HG02610 (cell line): ENCODE data around the gene RHBDL2.
"Not testable (repeated sequence)": the region's sequence is repeated elsewhere in the genome, so short reads cannot be mapped to it uniquely, and the experiment has no call there.

Experiments
- ATAC-seq: cut with Tn5 transposase; IDR thresholded peaks from one replicate; pipeline ENCODE4 v1.9.1; 2021; ENCODE audit warnings: mild to moderate bottlenecking, moderate library complexity; ENCODE audit not compliant: unreplicated experiment

The RHBDL2 gene

DNA sequence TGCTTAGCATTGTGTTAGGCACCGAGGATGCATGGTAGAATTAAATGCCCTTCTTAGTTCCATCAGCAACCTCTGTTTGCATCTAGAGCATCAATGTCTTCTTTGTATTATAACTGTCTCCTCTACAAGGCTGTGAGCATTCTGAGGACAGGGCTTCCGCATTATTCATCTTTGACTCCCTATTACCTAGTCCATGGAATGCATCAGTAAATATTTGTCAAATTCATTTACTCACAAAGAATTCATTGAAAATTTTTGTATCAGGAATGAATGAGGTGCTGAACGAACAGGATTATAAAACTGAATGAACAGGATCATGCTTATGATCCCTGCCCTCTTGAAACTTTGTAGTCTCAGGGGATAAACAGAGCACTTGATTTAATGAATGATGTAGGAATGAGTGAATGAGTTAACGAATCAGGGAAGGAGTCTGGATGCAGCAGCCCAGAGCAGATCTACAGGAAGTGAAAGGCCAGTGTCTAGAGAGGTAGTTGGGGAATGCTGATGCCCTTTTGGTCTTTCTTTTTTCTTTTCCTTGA lies 2.8 kb downstream of the RHBDL2 start:
- ATAC-seq = no peak

DNA sequence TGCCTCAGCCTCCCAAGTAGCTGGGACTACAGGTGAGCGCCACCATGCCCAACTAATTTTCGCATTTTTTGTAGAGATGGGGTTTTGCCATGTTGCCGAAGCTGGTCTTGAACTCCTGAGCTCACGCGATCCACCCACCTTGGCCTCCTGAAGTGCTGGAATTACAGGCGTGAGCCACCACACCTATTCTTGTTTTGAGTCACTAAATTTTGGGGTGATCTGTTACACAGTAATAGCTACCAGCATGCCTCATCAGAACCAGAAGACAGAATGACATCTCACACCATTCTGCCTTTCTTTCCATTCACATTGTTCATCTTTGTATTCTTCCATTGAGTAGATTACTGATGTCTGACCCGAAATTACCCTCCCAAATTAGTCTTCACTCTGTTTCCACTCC lies 9.1 kb downstream of the RHBDL2 start:
- no peak for ATAC-seq

DNA sequence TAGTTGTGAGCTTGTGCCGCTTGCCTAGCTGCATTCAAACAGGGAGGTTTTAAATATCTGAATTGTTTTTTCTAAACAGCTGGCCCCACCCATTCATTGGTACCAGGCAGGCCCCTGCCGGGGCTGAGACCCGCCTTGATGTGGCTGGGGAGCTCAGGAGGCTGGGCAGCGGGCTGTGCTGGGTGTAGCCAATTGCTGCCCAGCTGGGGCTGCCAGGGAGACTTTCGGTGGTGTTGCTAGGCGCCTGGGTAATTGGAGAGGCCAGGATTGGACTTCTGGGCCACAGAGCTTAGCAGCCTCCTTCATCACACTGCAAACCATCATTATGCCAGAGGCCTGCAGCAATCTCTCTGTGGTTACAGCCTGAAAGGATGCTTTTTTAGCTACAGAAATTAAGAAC lies 12.2 kb downstream of the RHBDL2 start:
- no peak for ATAC-seq

DNA sequence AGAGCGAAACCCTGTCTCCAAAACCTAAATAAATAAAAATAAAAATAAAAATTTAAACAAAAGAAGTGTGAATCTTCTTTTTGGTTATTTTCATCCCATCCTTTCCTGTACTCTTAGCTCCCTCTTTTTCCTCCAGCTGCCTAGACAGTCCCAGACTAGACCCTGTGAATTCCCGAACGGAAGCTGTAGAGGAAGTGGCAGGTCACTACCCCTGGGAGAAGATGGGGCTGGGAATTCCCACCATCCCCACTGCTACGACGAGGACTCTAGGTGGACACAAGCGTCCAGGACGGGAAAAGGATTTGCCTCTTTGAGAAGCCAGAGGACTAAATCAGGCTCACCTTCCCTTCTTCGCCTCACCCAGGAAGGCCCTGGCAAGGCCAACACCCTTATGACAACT lies 12.6 kb downstream of the RHBDL2 start:
- no peak for ATAC-seq

DNA sequence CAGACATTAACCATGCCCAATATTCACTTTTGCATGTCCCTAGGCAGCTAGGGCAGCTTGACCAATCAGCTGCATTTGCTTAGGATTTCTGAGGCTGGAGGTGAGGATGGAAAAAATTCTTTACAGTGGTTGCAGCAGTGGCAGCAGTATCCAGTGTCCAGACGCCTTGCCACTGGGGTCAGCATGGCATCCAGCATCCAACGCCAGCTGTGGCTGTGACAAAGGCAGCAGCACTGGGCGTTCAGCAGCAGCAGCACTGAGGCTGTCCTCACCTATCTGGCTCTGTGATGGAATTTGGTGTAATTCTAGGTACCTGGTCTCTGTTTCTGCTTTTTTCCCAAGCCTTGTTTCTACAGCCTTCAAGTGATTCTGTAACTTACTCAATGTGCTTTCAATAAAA lies 15.5 kb downstream of the RHBDL2 start:
- ATAC-seq = no peak

DNA sequence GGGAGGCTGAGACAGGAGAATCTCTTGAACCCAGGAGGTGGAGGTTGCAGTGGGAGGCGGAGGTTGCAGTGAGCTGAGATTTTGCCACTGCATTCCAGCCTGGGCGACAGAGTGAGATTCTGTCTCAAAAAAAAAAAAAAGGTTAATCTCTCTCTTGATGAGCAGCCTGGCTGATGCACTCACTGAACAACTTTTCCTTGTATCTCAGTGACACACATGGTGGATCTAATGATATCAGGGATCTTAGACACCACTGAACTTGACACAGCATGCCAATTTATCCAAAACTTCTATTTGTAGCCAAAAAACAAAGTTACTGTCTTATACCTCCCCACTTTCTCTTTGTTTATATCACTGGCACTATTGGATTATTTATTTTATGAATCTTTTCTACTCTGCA lies 16.2 kb downstream of the RHBDL2 start:
- ATAC-seq = no peak

DNA sequence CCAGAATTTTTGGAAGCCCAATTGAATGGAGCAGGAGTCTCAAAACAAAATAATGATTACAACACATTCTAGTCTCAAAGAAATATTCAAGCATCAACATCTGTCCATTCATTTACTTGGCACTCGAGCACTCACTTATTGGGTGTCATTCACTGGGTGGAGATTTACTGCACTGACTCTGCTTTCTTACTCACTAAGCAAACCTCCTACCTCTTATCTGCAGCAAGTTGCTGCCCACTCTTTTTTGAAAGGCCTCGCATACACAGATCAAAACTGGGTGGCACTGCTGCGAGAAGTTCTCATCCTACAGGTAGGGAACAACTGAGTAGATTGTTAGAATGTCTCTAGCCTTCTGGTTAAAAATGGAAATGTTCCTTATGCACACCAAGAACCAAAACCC lies 18.0 kb downstream of the RHBDL2 start:
- ATAC-seq = no peak

DNA sequence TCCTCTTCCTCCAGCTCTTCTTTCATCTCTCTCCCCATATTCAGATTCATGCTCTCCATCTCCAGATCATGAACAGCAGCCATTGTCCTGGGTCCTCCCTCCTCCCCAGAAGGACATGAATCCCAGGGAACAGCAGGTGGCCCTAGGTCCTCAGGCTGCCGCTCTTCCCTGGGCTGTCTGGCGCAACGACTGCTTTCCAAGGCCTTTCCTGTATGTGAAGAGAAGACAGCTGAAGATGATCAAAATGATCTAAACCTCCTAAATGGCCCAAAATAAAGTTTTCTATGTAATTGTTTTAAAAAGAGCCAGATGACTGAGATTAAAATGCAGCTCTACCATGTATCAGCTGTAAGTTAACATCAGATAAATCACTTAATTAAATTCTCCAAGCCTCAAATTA lies 22.5 kb downstream of the RHBDL2 start:
- ATAC-seq = no peak

DNA sequence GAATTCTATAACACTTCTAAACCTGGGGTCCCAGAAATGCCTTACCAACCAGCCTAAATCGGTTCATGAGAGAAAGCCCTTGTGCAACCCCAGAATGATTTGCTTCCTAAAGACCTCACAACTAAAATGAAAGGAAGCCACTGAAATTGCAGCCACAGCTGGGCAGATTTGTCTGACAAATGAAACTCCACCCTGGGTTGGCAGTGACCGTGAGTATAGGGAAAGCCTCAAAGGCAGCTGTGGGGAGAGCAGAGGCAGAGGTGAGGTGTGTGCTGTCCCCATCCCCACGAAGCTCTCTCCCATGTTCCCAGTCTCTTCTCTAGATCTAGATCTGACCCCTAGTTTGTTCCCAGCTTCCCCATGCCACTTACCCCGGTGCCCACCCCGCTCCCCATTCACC lies 23.1 kb downstream of the RHBDL2 start:
- ATAC-seq = no peak

DNA sequence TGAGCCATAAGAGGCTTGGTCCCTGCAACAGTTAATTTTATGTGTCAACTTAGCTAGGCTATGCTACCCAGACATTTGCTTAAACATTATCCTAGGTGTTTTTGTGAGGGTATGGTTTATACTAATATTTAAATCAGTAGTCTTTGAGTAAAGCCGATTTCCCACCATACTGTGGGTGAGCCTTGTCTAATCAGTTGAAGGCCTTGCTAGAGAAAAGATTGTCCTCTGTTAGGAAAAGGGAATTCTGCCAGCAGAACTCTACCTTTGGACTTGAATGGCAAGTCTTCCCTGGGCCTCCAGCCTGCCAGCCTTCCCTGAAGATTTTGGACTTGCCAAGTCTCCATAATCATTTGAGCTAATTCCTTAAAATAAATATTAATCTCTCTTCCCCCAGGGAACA lies 23.9 kb downstream of the RHBDL2 start:
- no peak for ATAC-seq

DNA sequence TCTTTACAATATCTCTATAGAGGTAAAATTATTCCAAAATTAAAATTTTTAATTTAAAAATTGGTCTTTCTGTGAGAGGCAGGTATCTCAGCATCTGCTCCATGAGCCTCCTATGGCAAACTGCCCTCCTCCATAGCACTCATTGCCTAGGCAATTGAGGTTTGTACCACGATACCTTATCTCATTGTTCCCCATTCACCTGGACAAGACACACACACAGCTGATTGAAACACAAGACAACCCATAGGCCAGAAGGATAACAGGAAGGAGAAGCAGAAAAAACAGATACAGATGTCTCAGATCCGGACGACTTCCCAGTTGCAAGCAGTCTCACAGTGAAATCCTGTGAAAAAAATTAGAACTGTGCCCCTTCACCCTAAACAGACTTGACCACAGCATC lies 24.3 kb downstream of the RHBDL2 start:
- no peak for ATAC-seq

DNA sequence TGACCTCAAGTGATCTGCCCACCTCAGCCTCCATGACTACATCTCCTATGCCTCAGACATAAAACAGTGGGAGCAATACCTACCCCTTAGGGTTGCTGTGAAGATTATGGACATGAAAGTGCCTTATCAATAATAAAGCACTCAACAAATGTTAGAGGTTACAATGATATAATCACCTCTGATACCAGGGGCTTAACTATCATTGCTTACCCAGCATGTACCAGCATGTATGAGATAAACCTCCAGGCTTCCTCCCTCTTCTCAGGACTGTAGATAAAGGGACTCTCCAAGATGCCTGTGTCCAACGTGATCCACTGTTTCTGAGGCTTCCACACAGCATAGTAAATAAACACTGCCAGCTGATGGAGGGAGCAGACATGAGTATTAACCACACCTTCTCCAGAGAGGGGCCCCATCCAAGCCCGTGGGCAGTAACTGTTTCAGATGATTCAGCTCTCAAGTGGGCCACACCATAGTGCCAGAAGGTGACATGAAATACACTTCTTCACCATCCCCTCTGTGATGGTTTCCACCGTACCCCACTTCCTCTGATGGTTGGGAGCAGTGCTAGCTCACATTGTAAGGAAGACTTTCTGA lies 26.2 kb downstream of the RHBDL2 start:
- no peak for ATAC-seq

DNA sequence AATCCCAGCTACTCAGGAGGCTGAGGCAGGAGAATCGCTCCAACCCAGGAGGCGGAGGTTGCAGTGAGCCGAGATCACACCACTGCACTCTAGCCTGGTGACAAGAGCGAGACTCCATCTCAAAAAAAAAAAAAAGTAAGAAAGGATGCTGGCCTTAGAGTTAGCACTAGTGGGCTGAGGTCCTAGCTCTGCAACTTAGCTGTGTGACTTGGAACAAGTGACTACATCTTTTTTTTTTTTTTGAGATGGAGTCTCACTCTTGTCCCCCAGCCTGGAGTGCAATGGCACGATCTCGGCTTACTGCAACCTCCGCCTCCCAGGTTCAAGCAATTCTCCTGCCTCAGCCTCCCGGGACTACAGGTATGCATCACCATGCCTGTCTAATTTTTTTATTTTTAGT lies 26.7 kb downstream of the RHBDL2 start:
- ATAC-seq = not testable (repeated sequence)

DNA sequence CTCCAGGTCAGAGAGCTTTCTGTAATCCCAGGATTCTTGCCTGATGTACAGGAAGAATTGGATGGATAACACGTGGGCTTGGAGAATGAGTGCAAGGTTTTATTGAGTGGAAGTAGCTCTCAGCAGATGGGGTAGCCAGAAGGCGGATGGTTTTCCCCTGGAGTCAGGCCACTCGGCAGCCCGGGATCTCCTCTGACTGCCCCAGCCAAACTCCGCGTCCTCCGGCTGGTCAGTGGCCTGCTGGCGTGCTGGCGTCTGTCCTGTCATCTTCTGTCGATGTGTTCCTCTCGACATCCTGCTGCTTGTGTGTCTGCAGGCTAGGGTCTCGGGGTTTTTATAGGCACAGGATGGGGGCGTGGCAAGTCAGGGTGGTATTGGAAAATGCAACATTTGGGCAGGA lies 32.8 kb downstream of the RHBDL2 start:
- no peak for ATAC-seq

DNA sequence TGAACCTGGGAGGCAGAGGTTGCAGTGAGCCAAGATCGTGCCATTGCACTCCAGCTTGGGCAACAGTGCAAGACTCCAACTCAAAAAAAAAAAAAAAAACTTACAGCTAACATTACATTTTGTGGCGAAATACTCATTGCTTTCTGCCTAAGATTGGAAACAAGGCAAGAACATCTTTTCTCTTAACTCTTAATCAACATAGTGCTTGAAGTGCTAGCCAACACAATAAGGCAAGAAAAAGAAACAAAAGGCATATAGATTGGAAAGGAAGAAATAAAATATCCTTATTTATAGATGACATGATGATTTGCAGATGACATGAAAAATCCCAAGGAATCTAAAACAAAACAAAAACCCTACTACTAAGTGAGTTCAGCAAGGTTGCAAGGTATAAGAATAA lies 35.6 kb downstream of the RHBDL2 start:
- no peak for ATAC-seq

DNA sequence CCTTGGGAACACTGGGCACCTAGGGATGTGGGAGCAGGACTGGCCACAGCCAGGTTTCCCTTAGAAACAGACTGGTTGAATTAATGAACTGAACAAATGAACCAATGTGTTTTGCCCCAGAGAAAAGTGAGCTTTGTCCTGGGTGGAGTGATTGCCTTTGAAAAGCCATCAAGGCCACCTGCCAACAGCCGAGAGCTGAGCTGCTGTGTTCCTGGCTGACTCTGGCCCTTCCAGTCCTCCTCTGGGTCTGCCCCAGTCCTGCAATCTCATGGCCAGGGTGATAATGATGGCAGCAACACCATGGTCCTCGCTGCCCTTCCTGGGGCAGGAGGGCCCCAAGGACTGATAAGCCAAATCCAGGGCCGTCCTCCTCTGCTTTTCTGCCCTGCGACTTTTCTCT lies 42.1 kb downstream of the RHBDL2 start:
- ATAC-seq = no peak

DNA sequence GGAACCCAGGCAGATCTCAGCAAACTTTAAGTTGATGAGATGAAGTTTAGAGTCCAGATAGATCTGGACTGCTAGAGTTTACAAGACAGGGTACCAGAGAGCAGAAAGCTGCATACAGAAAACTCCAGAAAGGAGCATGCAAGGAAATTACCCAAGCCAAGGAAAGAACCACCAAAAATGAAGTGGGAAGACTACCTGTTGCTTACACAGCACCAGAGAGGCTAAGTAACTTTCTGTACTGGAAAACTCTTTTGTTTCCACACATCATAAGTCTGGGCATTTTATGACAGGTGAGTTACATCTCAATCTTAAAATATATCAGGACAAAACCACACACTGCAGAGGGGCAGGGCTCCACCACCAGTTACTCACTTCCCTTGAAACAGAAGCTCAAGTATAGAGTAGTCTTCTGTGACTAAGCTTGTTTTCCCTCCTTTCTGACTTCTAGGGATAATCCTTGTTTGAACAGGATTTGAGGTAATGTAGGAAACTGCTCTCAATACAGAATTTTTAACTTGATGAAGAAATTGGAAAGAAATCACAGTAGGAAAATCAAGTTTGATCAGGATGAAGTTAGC lies 42.9 kb downstream of the RHBDL2 start:
- ATAC-seq = no peak

DNA sequence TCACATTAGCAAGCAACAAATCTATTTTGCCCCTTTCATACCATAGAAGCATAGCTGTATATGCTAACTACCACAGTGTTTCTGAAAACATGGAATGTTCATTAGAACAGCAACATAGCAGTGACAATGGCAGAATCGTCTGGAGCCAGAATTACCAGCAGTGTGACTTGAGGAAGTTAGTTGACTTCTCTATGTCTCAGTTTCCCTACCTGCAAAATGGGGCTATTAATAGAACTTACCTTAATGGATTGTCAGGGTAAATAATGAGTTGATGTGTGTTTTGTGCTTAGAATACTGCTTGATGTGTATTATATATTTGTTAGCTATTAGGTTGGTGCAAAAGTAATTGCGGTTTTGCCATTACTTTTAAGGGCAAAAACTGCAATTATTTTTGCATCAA lies 45.5 kb downstream of the RHBDL2 start:
- no peak for ATAC-seq

DNA sequence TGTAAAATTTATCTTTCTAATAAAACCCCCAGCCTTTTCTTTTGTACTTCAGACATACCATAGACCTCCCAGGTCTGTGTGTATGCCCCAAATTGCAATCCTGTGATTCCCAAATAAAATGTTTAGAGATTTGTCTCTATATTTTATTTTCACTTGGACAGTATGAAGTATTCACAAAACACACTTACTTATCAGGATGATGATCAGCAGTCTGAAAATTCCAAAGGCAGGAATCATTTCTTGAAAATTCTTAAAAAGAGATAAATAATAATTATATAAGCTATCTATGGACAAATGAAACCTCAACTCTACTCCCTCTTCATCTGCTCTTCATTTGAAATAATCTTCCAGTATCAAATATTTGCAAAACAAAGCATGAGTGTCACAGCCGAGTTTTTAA lies 48.7 kb downstream of the RHBDL2 start:
- no peak for ATAC-seq

DNA sequence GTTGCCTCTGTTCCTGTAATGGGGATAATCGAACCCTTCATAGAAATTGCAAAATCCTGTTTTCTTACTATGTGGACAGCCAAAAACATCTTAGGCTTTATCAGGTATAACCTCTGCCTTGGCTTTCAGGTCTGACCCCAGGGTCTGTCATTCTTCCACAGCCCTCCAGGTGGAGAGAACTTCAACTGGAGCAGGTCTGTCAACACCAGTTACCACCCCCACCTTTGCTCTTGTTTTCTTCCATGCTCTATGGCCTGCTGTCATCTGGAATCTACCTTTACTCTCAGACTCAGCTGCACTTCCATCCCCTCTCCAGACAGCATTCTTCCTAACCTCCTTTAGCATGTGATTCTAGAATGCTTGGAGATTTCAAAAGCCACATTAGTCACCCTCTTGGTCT lies 49.9 kb downstream of the RHBDL2 start:
- ATAC-seq = no peak

DNA sequence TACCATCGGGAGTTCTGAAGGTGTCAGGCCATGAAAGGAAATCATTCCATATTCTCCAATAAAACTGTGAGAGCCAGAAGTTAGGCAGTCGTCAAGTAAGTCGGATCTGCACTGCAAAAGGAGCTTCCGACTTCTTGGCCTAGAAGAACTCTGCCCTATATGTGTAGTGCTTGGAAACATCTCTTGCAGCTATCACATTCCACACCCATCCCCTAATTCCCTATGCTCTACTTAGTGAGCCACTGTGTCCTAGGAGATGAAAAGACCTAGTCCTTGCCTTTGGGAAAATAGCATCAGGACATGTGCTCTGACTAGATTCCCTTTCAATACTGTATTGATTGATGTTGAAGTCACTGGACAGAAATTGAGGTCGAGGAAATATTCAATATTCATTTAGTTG lies 52.0 kb downstream of the RHBDL2 start:
- no peak for ATAC-seq

DNA sequence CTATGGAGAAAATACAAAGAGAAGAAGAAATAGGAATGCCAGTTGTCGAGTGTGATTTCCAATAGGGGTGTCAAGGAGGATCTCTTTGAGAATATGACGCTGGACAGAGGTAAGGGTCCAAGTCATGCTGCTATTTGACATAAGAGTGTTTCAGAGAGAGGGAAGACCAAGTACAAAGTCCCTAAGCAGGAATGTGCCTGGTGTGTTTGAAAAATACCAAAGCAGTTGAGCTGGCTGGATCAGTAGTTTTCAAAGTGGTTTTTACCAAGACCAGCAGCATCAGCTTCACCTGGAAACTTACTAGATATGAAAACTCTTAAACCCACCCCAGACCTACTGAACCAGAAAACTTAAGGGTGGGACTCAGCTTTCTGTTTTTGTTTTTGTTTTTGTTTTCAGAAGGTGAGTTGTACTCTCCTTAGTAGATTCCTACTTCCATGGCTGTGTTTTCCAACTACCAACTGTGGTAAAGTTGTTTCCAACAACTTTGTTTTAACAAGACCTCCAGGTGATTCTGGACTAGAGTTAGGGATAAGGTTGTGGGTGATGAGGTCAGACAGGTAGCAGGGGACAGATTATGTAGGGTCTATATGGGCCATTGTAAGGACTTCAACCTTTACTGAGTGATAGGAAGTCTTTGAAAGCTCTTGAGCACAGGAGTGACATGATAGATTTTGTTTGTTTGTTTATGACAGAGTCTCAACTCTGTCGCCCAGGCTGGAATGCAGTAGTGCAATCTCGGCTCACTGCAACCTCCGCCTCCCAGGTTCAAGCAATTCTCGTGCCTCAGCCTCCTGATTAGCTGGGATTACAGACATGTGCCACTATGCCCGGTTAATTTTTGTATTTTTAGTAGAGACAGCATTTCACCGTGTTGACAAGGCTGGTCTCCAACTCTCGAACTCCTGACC lies 53.0 kb downstream of the RHBDL2 start:
- ATAC-seq = no peak
